ENCODE results near the gene EMID1.

Gene EMID1

GRCh38 chr22:29251981-29252911 lies 46.5 kb downstream of the EMID1 start (continued):
- TF ChIP-seq, protein P1, sequence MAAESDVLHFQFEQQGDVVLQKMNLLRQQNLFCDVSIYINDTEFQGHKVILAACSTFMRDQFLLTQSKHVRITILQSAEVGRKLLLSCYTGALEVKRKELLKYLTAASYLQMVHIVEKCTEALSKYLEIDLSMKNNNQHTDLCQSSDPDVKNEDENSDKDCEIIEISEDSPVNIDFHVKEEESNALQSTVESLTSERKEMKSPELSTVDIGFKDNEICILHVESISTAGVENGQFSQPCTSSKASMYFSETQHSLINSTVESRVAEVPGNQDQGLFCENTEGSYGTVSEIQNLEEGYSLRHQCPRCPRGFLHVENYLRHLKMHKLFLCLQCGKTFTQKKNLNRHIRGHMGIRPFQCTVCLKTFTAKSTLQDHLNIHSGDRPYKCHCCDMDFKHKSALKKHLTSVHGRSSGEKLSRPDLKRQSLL (tag by site-specific recombination; IDR thresholded peaks at IDR 0.05): no peak
- TF ChIP-seq BCL11B (tag by site-specific recombination; IDR thresholded peaks at IDR 0.05; ENCODE audit: low read depth) (no peak), ZNF248 (tag by site-specific recombination; IDR thresholded peaks at IDR 0.05) (no peak), ZNF664 (tag by site-specific recombination; IDR thresholded peaks at IDR 0.05) (no peak), ZNF624 (tag by site-specific recombination; IDR thresholded peaks at IDR 0.05) (no peak), ZBTB26 (tag by site-specific recombination; optimal IDR thresholded peaks at IDR 0.05) (no peak), SP2 (tag by site-specific recombination; IDR thresholded peaks at IDR 0.05) (no peak), ZNF785 (tag by site-specific recombination; IDR thresholded peaks at IDR 0.05) (no peak)
- TF ChIP-seq, protein P2, sequence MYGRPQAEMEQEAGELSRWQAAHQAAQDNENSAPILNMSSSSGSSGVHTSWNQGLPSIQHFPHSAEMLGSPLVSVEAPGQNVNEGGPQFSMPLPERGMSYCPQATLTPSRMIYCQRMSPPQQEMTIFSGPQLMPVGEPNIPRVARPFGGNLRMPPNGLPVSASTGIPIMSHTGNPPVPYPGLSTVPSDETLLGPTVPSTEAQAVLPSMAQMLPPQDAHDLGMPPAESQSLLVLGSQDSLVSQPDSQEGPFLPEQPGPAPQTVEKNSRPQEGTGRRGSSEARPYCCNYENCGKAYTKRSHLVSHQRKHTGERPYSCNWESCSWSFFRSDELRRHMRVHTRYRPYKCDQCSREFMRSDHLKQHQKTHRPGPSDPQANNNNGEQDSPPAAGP (tag by site-specific recombination; IDR thresholded peaks at IDR 0.05): no peak
- TF ChIP-seq, protein P3, sequence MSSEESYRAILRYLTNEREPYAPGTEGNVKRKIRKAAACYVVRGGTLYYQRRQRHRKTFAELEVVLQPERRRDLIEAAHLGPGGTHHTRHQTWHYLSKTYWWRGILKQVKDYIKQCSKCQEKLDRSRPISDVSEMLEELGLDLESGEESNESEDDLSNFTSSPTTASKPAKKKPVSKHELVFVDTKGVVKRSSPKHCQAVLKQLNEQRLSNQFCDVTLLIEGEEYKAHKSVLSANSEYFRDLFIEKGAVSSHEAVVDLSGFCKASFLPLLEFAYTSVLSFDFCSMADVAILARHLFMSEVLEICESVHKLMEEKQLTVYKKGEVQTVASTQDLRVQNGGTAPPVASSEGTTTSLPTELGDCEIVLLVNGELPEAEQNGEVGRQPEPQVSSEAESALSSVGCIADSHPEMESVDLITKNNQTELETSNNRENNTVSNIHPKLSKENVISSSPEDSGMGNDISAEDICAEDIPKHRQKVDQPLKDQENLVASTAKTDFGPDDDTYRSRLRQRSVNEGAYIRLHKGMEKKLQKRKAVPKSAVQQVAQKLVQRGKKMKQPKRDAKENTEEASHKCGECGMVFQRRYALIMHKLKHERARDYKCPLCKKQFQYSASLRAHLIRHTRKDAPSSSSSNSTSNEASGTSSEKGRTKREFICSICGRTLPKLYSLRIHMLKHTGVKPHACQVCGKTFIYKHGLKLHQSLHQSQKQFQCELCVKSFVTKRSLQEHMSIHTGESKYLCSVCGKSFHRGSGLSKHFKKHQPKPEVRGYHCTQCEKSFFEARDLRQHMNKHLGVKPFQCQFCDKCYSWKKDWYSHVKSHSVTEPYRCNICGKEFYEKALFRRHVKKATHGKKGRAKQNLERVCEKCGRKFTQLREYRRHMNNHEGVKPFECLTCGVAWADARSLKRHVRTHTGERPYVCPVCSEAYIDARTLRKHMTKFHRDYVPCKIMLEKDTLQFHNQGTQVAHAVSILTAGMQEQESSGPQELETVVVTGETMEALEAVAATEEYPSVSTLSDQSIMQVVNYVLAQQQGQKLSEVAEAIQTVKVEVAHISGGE (tag by site-specific recombination; conservative IDR thresholded peaks at IDR 0.05; ENCODE audit: low read depth): no peak

DNA sequence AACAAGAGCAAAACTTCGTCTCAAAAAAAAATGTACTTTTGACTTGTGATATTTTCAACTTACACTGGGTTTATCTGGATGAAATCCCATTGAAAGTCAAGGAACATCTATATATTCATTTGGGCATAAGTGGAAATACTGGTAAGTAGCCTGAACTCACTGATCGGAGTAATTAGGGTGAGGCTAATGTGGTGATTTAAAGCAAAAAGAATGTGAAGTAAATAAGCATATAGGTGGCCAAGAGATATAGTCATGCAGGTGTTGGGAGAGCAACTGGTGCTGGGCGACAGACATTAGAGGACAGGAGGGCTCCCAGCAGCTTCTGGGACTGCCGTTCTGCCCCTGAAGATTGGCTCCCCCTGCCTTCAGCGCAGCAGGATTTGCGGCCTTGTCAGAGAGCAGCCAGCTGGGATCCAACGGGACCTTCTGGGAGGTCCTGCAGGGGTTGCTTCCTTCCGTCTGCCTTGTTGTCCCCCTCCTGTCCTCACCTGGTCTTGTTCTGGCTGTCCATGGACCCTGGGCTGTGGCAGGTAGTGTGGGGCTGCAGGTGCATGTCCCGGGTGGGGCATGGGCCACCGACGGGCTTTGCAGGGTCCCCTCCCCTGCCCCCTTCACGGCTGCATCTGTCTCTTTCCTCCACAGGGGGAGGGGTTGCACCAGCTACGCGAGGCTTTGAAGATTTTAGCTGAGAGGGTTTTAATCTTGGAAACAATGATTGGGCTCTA lies 48.0 kb downstream of the EMID1 start:
- CTCF ChIA-PET: interaction anchor here (0.7 to 4.4 kb wide), 2 partner anchors 9 to 13 kb away, joined by 3 to 30 read pairs; no protein-coding TSS in a partner anchor
- no peaks in the 10 kb centered on the region for H3K9me3 ChIP-seq (ENCODE audit: control insufficient read depth, insufficient read depth, low read depth, low read length)
- TF ChIP-seq OSR2 (tag by site-specific recombination; IDR thresholded peaks at IDR 0.05) (no peak), ZNF596 (tag by site-specific recombination; IDR thresholded peaks at IDR 0.05) (no peak), ZBTB26 (tag by site-specific recombination; optimal IDR thresholded peaks at IDR 0.05) (no peak), ZNF157 (tag by site-specific recombination; IDR thresholded peaks at IDR 0.05) (no peak), KLF9 (tag by site-specific recombination; IDR thresholded peaks at IDR 0.05; ENCODE audit: low read depth) (no peak), SP7 (tag by site-specific recombination; IDR thresholded peaks at IDR 0.05) (no peak), ZNF600 (tag by site-specific recombination; IDR thresholded peaks at IDR 0.05) (no peak), ZNF23 (tag by site-specific recombination; IDR thresholded peaks at IDR 0.05; ENCODE audit: borderline replicate concordance) (no peak)
- H3K4me1 ChIP-seq (ENCODE audit: control insufficient read depth, insufficient read depth, low read length): no peaks in the 10 kb centered on the region
- no peaks in the 10 kb centered on the region for H3K36me3 ChIP-seq (ENCODE audit: control insufficient read depth in 2 of 2, insufficient read depth in 1 of 2, low read length in 2 of 2)
- H3K27ac ChIP-seq (ENCODE audit: extremely low read depth, low read depth, low read length): no peak overlapping the region
- no peak overlapping the region for H3K4me3 ChIP-seq (ENCODE audit: low read depth, low read length)
- POLR2A ChIA-PET: interaction anchor here (0.9 kb wide), 1 partner anchor 13 kb away, joined by 3 read pairs; no protein-coding TSS in a partner anchor
